GM12878 (cell line): ENCODE results near the gene LPIN1. TPM values are rescaled to one million over a fixed set of nuclear protein-coding genes. Genes with fewer than 3 reads are reported as not detected.

Experiments
- ATAC-seq: fragments of 200-7000 bp; cut with Tn5 transposase; 3 replicates; pipeline ENCODE4 v1.9.1; 2020; ENCODE audit warnings: mild to moderate bottlenecking, moderate library complexity
- BruUV-seq: library from RNA; stranded (reverse); fragments of 400-500 nt; replicated peaks from 2 replicates; lab custom pipeline; 2021; lab: Mats Ljungman, UMichigan
- CTCF ChIA-PET: fragments of 300-600 bp; sonication (Branson Sonifier 250); formaldehyde crosslinking; extraction: SDS; loops from one replicate; lab custom pipeline; 2021; ENCODE audit warnings: inconsistent platforms; lab: Yijun Ruan, JAX
- POLR2A ChIA-PET: fragments of 350-600 bp; formaldehyde crosslinking; extraction: SDS; loops from one replicate; lab custom pipeline; 2021; ENCODE audit warnings: inconsistent platforms; lab: Charles Lee
- RAD21 ChIA-PET: fragments of 300-600 bp; sonication (Branson Sonifier 250); formaldehyde crosslinking; loops from one replicate; lab custom pipeline; 2023; ENCODE audit warnings: antibody characterized with exemption; ENCODE audit not compliant: unreplicated experiment; lab: Charles Lee
- SMC1A ChIA-PET: fragments of 300-600 bp; sonication (Branson Sonifier 250); formaldehyde crosslinking; loops from one replicate; lab custom pipeline; 2023; ENCODE audit not compliant: unreplicated experiment, uncharacterized antibody; lab: Charles Lee
- DNase-seq: peaks from one replicate; pipeline ENCODE4 v3.0.0-alpha.2; 2011; ENCODE audit warnings: low read depth, low spot score
- FAIRE-seq: peaks from 3 replicates; lab custom pipeline; 2011; peaks lifted over from hg19 to GRCh38; lab: Jason Lieb, UNC
- H2AFZ ChIP-seq: 2 replicates; pipeline ENCODE4 v1.6.0; 2011; ENCODE audit warnings: low read depth, low read length, control low read depth; ENCODE audit not compliant: control insufficient read depth
- H3K27ac ChIP-seq: 2 replicates; pipeline ENCODE4 v1.5.1; 2011; ENCODE audit warnings: control low read depth; ENCODE audit not compliant: control insufficient read depth, insufficient read depth
- H3K27me3 ChIP-seq, 2 experiments: replicated peaks in 1 of 2; 2 replicates each; pipeline versions ENCODE4 v1.6.0 to v1.6.1; 2011; ENCODE audit warnings: low read length in 1 of 2; ENCODE audit not compliant: control insufficient read depth in 2 of 2, insufficient read depth in 2 of 2
- H3K36me3 ChIP-seq, 2 experiments: 2 replicates each; pipeline ENCODE4 v1.5.1; 2011; ENCODE audit warnings: low read length in 1 of 2; ENCODE audit not compliant: control insufficient read depth in 2 of 2, insufficient read depth in 2 of 2
- H3K4me1 ChIP-seq: 2 replicates; pipeline ENCODE4 v1.6.1; 2011; ENCODE audit warnings: mild to moderate bottlenecking, low read length, moderate library complexity, mixed read lengths; ENCODE audit not compliant: control insufficient read depth, insufficient read depth
- H3K4me2 ChIP-seq: 2 replicates; pipeline ENCODE4 v1.6.0; 2011; ENCODE audit warnings: control low read depth; ENCODE audit not compliant: control insufficient read depth, insufficient read depth
- H3K4me3 ChIP-seq: fragments of 200-600 bp; sonication (generic); 2 replicates; pipeline ENCODE4 v1.5.1; 2016
- H3K79me2 ChIP-seq: 2 replicates; pipeline ENCODE4 v1.6.0; 2011; ENCODE audit warnings: low read length; ENCODE audit not compliant: control insufficient read depth, insufficient read depth
- H3K9ac ChIP-seq: 2 replicates; pipeline ENCODE4 v1.8.0; 2011; ENCODE audit warnings: low read length, control low read depth, mixed read lengths; ENCODE audit not compliant: control insufficient read depth, insufficient read depth
- H3K9me3 ChIP-seq: replicated peaks from 3 replicates; pipeline ENCODE4 v1.5.1; 2011; ENCODE audit warnings: mild to moderate bottlenecking, low read length; ENCODE audit not compliant: control insufficient read depth, insufficient read depth
- H4K20me1 ChIP-seq: 2 replicates; pipeline ENCODE4 v1.6.0; 2011; ENCODE audit not compliant: control insufficient read depth, insufficient read depth
- ASH2L ChIP-seq: fragments of 300-600, 200-600 bp; sonication (generic); IDR thresholded peaks from 2 replicates; pipeline ENCODE4 v1.6.1; 2017; ENCODE audit warnings: low read depth, mild to moderate bottlenecking, borderline replicate concordance
- CBX3 ChIP-seq: fragments of 200-600 bp; sonication (generic); IDR thresholded peaks from 2 replicates; pipeline ENCODE4 v1.6.1; 2016; ENCODE audit warnings: low read depth, borderline replicate concordance
- CBX5 ChIP-seq: sonication (generic); IDR thresholded peaks from 2 replicates; pipeline ENCODE4 v1.6.1; 2016; ENCODE audit warnings: low read depth, moderate library complexity, mild to moderate bottlenecking, inconsistent platforms
- CEBPZ ChIP-seq: fragments of 150-350 bp; IDR thresholded peaks from 2 replicates; pipeline ENCODE4 v1.6.1; 2016; ENCODE audit warnings: low read depth, low read length
- DPF2 ChIP-seq: fragments of 450-650 bp; IDR thresholded peaks from 2 replicates; pipeline ENCODE4 v1.6.1; 2017; ENCODE audit warnings: mild to moderate bottlenecking
- E4F1 ChIP-seq: fragments of 450-650 bp; IDR thresholded peaks from 2 replicates; pipeline ENCODE4 v1.6.1; 2018; ENCODE audit warnings: borderline replicate concordance, mild to moderate bottlenecking; ENCODE audit not compliant: partially characterized antibody
- EGR1 ChIP-seq, 2 experiments: IDR thresholded peaks; 1 replicate in 1 of 2; 2 replicates in 1 of 2; pipeline ENCODE4 v1.6.1; 2011 to 2012; ENCODE audit warnings: low read depth in 2 of 2, low read length in 2 of 2, borderline replicate concordance in 1 of 2, mild to moderate bottlenecking in 1 of 2, moderate library complexity in 1 of 2
- ESRRA ChIP-seq: IDR thresholded peaks from 2 replicates; pipeline ENCODE4 v1.6.1; 2012; ENCODE audit warnings: mild to moderate bottlenecking, low read length, improper control_type of control experiment
- HDAC6 ChIP-seq: fragments of 200-600 bp; sonication (generic); IDR thresholded peaks from one replicate; pipeline ENCODE4 v1.8.0; 2017; ENCODE audit warnings: antibody characterized with exemption; ENCODE audit not compliant: unreplicated experiment
- IRF3 ChIP-seq: fragments of 450-650 bp; IDR thresholded peaks from 2 replicates; pipeline ENCODE4 v1.6.1; 2014; ENCODE audit warnings: mild to moderate bottlenecking
- PAX5 ChIP-seq: IDR thresholded peaks from 2 replicates; pipeline ENCODE4 v1.6.1; 2011; ENCODE audit warnings: low read depth, low read length, borderline replicate concordance
- POLR2AphosphoS5 ChIP-seq: IDR thresholded peaks from 2 replicates; pipeline ENCODE4 v1.6.1; 2011; ENCODE audit warnings: mild to moderate bottlenecking, low read length, inconsistent platforms
- RAD21 ChIP-seq: IDR thresholded peaks from 2 replicates; pipeline ENCODE4 v1.6.1; 2011; ENCODE audit warnings: mild to moderate bottlenecking, low read depth, low read length, moderate library complexity; ENCODE audit not compliant: insufficient read depth
- SMAD1 ChIP-seq: fragments of 450-650 bp; IDR thresholded peaks from 2 replicates; pipeline ENCODE4 v1.6.1; 2018; ENCODE audit warnings: mild to moderate bottlenecking, low read depth; ENCODE audit not compliant: partially characterized antibody
- SREBF1 ChIP-seq: IDR thresholded peaks from 2 replicates; pipeline ENCODE4 v1.6.1; 2012; ENCODE audit warnings: mild to moderate bottlenecking, low read length
- TARDBP ChIP-seq: IDR thresholded peaks from 2 replicates; pipeline ENCODE4 v1.6.1; 2016; ENCODE audit warnings: borderline replicate concordance
- TBL1XR1 ChIP-seq: IDR thresholded peaks from 2 replicates; pipeline ENCODE4 v1.6.1; 2012; ENCODE audit warnings: low read depth, low read length, improper control_type of control experiment
- TCF12 ChIP-seq: IDR thresholded peaks from 2 replicates; pipeline ENCODE4 v1.6.1; 2011; ENCODE audit warnings: low read depth, mild to moderate bottlenecking, low read length
- ZSCAN29 ChIP-seq: fragments of 450-650 bp; IDR thresholded peaks from 2 replicates; pipeline ENCODE4 v1.6.1; 2017; ENCODE audit warnings: mild to moderate bottlenecking, moderate library complexity
- WGBS: methylation state at CpG from one replicate; pipeline ENCODE4 v1.1.6; 2016; ENCODE audit warnings: low lambda C conversion rate; ENCODE audit not compliant: insufficient replicate concordance, insufficient coverage; ENCODE audit errors: missing lambda C conversion rate; 5-methylcytosine and 5-hydroxymethylcytosine counted together
- in situ Hi-C: fragments of 300-500 bp; cut with MboI; formaldehyde crosslinking; loops from 9 replicates; pipeline ENCODE4 v1.14.3; 2018; ENCODE audit warnings: mixed read lengths
- intact Hi-C: fragments of 100-400 bp; cut with micrococcal nuclease; formaldehyde crosslinking; loops from one replicate; pipeline ENCODE4 v1.14.2; 2022; ENCODE audit not compliant: unreplicated experiment
- polyA plus RNA-seq, 11 experiments: library from polyadenylated mRNA; depleted of rRNA in 4 of 11; unstranded in 6 of 11; stranded (reverse) in 5 of 11; fragments of >200 nt; fragmentation: Nextera tagmentation in 4 of 11; fragmentation: Illumina TruSeq in 1 of 11; extraction: Ambion mirVana in 4 of 11; extraction: Trizol in 1 of 11; gene quantifications; 1 replicate in 1 of 11; 2 replicates in 10 of 11; pipeline versions ENCODE4 v1.2.1 to v1.2.3, GENCODE V29; 2011 to 2016; ENCODE audit warnings: inconsistent platforms in 2 of 11, missing spikeins in 2 of 11, low read depth in 1 of 11
- total RNA-seq, 4 experiments: library from RNA; depleted of rRNA in 3 of 4; stranded (reverse); fragments of >200 nt in 3 of 4; fragmentation: Illumina TruSeq in 1 of 4; extraction: Trizol in 1 of 4; gene quantifications; 2 replicates each; pipeline versions ENCODE4 v1.2.1 to v1.2.3, GENCODE V29; 2013 to 2021

The LPIN1 gene
- total and polyA plus RNA-seq, 10 of the 15 experiments (the other 5 are each of a cell fraction or from before 2014, with no cell fraction given), result 18.8 to 82.5 (median 50.3) TPM

GRCh38 chr2:11711751-11712150 is 34.7 kb upstream of the LPIN1 start:
- intact Hi-C loops (no loop called here), in situ Hi-C loops (no loop called here)
- Histone ChIP-seq H3K9ac (no peak overlapping the region), H3K27me3 (peaks cover 2 to 4% of the 10 kb centered on the region in 2 experiments; a peak in 2 of 4 replicates), H3K36me3 (no peaks in the 10 kb centered on the region), H3K4me3 (no peak overlapping the region), H3K4me1 (no peaks in the 10 kb centered on the region), H3K79me2 (no peaks in the 10 kb centered on the region), H3K27ac (no peak overlapping the region), H2AFZ (no peak overlapping the region), H3K4me2 (no peak overlapping the region), H3K9me3 (no peaks in the 10 kb centered on the region), H4K20me1 (no peaks in the 10 kb centered on the region)
- no TSS peak for BruUV-seq
- ChIA-PET POLR2A (no interaction called here), SMC1A (interaction anchor here (1.6 kb wide), 1 partner anchor 68 kb away, joined by 3 read pairs; no protein-coding TSS in a partner anchor), RAD21 (no interaction called here), CTCF (interaction anchor here (1.4 kb wide), 1 partner anchor 32 kb away, joined by 4 read pairs; no protein-coding TSS in a partner anchor)
- no peak for FAIRE-seq
- ATAC-seq, result no peak
- TF ChIP-seq DPF2 (no peak), TARDBP (no peak), PAX5 (no peak), E4F1 (no peak), CEBPZ (no peak), CBX5 (no peak), EGR1 (IDR thresholded peaks at IDR 0.05; ENCODE audit: borderline replicate concordance in 1 of 2, low read depth in 2 of 2, low read length in 2 of 2) (no peak), ASH2L (no peak), CBX3 (no peak), SMAD1 (no peak), HDAC6 (no peak), POLR2AphosphoS5 (no peak), ESRRA (no peak), SREBF1 (no peak), RAD21 (no peak), TBL1XR1 (no peak), IRF3 (no peak), TCF12 (no peak), ZSCAN29 (no peak)
- no peak for DNase-seq
- 58% methylated on average over 7 of the region's 8 CpGs for WGBS
